Measurements from ENCODE around the gene FAXC.
"Not testable (repeated sequence)": the region's sequence is repeated elsewhere in the genome, so short reads cannot be mapped to it uniquely, and the experiment has no call there.

The FAXC gene

GRCh38 chr6:99285881-99286280 is 63.6 kb downstream of the FAXC start:
- no peak for DNase-seq (ENCODE audit: low read depth)

- DNase-seq (ENCODE audit: low read depth): no peak
Measured at GRCh38 chr6:99282479-99283062, 66.9 kb downstream of the FAXC start.

- no peak for DNase-seq (ENCODE audit: low read depth)
Measured at GRCh38 chr6:99276747-99277146, 72.7 kb downstream of the FAXC start.

GRCh38 chr6:99270826-99271225 is 78.6 kb downstream of the FAXC start:
- DNase-seq (ENCODE audit: low read depth): no peak

GRCh38 chr6:99270030-99270429 is 79.4 kb downstream of the FAXC start:
- DNase-seq (ENCODE audit: low read depth): no peak

- DNase-seq (ENCODE audit: low read depth): no peak
Measured at GRCh38 chr6:99269207-99269606, 80.3 kb downstream of the FAXC start.

- DNase-seq (ENCODE audit: low read depth): not testable (repeated sequence)
Measured at GRCh38 chr6:99266996-99267395, 82.5 kb downstream of the FAXC start.

GRCh38 chr6:99265447-99265846 is 84.0 kb downstream of the FAXC start:
- DNase-seq (ENCODE audit: low read depth): not testable (repeated sequence)

GRCh38 chr6:99254616-99255550 is 94.6 kb downstream of the FAXC start:
- no peak for DNase-seq (ENCODE audit: low read depth)

GRCh38 chr6:99253271-99253670 is 96.2 kb downstream of the FAXC start:
- DNase-seq (ENCODE audit: low read depth): no peak

GRCh38 chr6:99252421-99252820 is 97.1 kb downstream of the FAXC start:
- no peak for DNase-seq (ENCODE audit: low read depth)

- no peak for DNase-seq (ENCODE audit: low read depth)
Measured at GRCh38 chr6:99250476-99250875, 99.0 kb downstream of the FAXC start.

- DNase-seq (ENCODE audit: low read depth): no peak
Measured at GRCh38 chr6:99246602-99247001, 102.9 kb downstream of the FAXC start.

- no peak for DNase-seq (ENCODE audit: low read depth)
Measured at GRCh38 chr6:99241905-99242534, 107.5 kb downstream of the FAXC start.

GRCh38 chr6:99236010-99236409 is 113.5 kb downstream of the FAXC start:
- no peak for DNase-seq (ENCODE audit: low read depth)

GRCh38 chr6:99233219-99233618 is 116.3 kb downstream of the FAXC start:
- DNase-seq (ENCODE audit: low read depth): no peak

- no peak for DNase-seq (ENCODE audit: low read depth)
Measured at GRCh38 chr6:99232056-99232455, 117.4 kb downstream of the FAXC start.

GRCh38 chr6:99225172-99225571 is 124.3 kb downstream of the FAXC start:
- no peak for DNase-seq (ENCODE audit: low read depth)

All from stimulated activated CD8-positive, alpha-beta memory T cell treated with anti-CD3 and anti-CD28 coated beads, Interleukin-12 subunit alpha, Interleukin-12 subunit beta, amount 100 ng/mL, for 4 hours (primary cell).